Natural killer cell (primary cell): ENCODE results near the gene PLCH1. TPM values are rescaled to one million over a fixed set of nuclear protein-coding genes. Genes with fewer than 3 reads are reported as not detected.
A peak's percentile ranks its signal among the peaks of the same experiment; 100 is the strongest.

Experiments
- ATAC-seq, 3 donors: fragments of 150-1000 bp in 2 of 3; fragments of 200-7000 bp in 1 of 3; cut with Tn5 transposase; 1 replicate in 1 of 3; 2 replicates in 2 of 3; pipeline ENCODE4 v1.10.0; 2021; ENCODE audit warnings: mild to moderate bottlenecking in 2 of 3, moderate library complexity in 2 of 3
- DNase-seq, 2 donors: peaks; one replicate each; pipeline versions ENCODE4 v3.0.0 to v3.0.0-alpha.2; 2013 to 2021; ENCODE audit warnings: mixed read lengths in 1 of 2
- H3K27ac ChIP-seq: one replicate; pipeline ENCODE4 v1.5.1; 2013; ENCODE audit warnings: mild to moderate bottlenecking, low read length
- H3K27me3 ChIP-seq: one replicate; pipeline ENCODE4 v1.6.1; 2013; ENCODE audit warnings: low read length; ENCODE audit not compliant: control insufficient read depth, insufficient read depth
- H3K36me3 ChIP-seq: one replicate; pipeline ENCODE4 v1.6.1; 2013; ENCODE audit warnings: low read length; ENCODE audit not compliant: control insufficient read depth, insufficient read depth
- H3K4me1 ChIP-seq: one replicate; pipeline ENCODE4 v1.6.1; 2013; ENCODE audit warnings: low read length; ENCODE audit not compliant: control insufficient read depth, insufficient read depth
- H3K4me3 ChIP-seq: one replicate; pipeline ENCODE4 v1.5.1; 2013; ENCODE audit warnings: low read length
- H3K9me3 ChIP-seq: one replicate; pipeline ENCODE4 v1.6.1; 2013; ENCODE audit warnings: low read length; ENCODE audit not compliant: control insufficient read depth, insufficient read depth
- H3K27ac Mint-ChIP-seq, 2 donors: one replicate each; pipeline ENCODE4 v1.8.0; 2022; ENCODE audit warnings: mild to moderate bottlenecking in 2 of 2, mixed read lengths in 2 of 2, moderate library complexity in 1 of 2
- H3K27me3 Mint-ChIP-seq, 2 donors: one replicate each; pipeline ENCODE4 v1.8.0; 2022; ENCODE audit warnings: low read depth in 2 of 2, mixed read lengths in 2 of 2
- H3K36me3 Mint-ChIP-seq: one replicate; pipeline ENCODE4 v1.8.0; 2022; ENCODE audit warnings: mixed read lengths
- H3K4me1 Mint-ChIP-seq, 2 donors: one replicate each; pipeline ENCODE4 v1.8.0; 2022; ENCODE audit warnings: mixed read lengths in 2 of 2
- H3K4me3 Mint-ChIP-seq: one replicate; pipeline ENCODE4 v1.8.0; 2022; ENCODE audit warnings: mild to moderate bottlenecking, moderate library complexity, mixed read lengths
- H3K9me3 Mint-ChIP-seq, 2 donors: one replicate each; pipeline ENCODE4 v1.8.0; 2022; ENCODE audit warnings: mixed read lengths in 2 of 2
- WGBS: methylation state at CpG from one replicate; pipeline ENCODE4 v1.1.7; 2013; ENCODE audit warnings: missing lambda C conversion rate; ENCODE audit not compliant: insufficient coverage; 5-methylcytosine and 5-hydroxymethylcytosine counted together
- intact Hi-C: fragments of 100-400 bp; cut with micrococcal nuclease; formaldehyde crosslinking; loops from one replicate; pipeline ENCODE4 v1.14.2; 2022
- total RNA-seq, 4 donors: library from RNA; stranded (reverse); fragments of 120-200 nt in 1 of 4; gene quantifications; one replicate each; pipeline versions ENCODE4 v1.2.3 to v1.2.4, GENCODE V29; 2013 to 2022
- TF ChIP-seq, protein P1 (sequence below): fragments of 200-600 bp; IDR thresholded peaks from one replicate; pipeline ENCODE4 v1.8.0; 2022; ENCODE audit warnings: antibody characterized with exemption

Gene PLCH1
- total RNA-seq, 3 donors from 2014 or later (not counting 1 experiment from before 2014, with no cell fraction given), result 0.05 to 0.26 (median 0.08) TPM

DNA sequence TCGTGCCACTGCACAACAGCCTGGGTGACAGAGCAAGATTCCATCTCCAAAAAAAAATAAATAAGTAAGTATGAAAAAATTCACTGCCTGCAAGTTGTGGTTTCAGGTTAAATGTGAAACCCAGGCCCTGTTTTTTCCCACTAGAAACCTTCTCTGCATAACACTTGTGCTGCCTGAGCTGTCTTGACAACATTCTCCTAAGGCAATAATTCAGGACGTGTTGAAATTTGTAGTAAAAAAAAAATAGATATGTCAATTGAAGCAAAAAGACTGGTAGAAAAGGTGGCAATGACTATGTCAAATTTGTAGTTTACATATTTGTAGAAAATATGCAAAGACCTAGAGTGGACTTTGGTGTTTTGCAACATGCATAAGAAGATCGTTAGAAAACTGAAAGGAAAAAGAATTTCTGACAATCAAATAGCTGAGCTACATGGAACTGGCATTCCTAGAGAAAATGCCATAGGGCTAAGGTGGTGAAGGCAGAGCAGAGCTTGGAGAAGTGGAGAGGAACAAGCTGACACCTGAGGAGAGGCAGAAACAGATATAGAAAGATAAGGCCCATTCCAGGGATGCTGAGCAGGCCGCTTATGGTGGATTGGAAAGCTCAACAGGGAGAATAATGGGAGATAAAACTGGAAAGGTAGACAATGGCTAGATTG lies 150.2 kb downstream of the PLCH1 start:
- WGBS, result 81% methylated on average over 4 of the region's 4 CpGs
- TF ChIP-seq, protein P1, sequence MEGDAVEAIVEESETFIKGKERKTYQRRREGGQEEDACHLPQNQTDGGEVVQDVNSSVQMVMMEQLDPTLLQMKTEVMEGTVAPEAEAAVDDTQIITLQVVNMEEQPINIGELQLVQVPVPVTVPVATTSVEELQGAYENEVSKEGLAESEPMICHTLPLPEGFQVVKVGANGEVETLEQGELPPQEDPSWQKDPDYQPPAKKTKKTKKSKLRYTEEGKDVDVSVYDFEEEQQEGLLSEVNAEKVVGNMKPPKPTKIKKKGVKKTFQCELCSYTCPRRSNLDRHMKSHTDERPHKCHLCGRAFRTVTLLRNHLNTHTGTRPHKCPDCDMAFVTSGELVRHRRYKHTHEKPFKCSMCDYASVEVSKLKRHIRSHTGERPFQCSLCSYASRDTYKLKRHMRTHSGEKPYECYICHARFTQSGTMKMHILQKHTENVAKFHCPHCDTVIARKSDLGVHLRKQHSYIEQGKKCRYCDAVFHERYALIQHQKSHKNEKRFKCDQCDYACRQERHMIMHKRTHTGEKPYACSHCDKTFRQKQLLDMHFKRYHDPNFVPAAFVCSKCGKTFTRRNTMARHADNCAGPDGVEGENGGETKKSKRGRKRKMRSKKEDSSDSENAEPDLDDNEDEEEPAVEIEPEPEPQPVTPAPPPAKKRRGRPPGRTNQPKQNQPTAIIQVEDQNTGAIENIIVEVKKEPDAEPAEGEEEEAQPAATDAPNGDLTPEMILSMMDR, result no peak
- no peaks in the 10 kb centered on the region for H3K36me3 ChIP-seq
- H3K36me3 Mint-ChIP-seq, result no peaks in the 10 kb centered on the region
- intact Hi-C loops, result no loop called here
- H3K27ac Mint-ChIP-seq, result no peak overlapping the region
- H3K4me3 ChIP-seq, result no peak overlapping the region
- no peak for ATAC-seq
- H3K9me3 Mint-ChIP-seq, result peaks cover 0 to 2% of the 10 kb centered on the region in 2 donors
- H3K4me1 Mint-ChIP-seq, result no peaks in the 10 kb centered on the region
- H3K27me3 ChIP-seq, result no peaks in the 10 kb centered on the region
- no peaks in the 10 kb centered on the region for H3K4me1 ChIP-seq
- no peaks in the 10 kb centered on the region for H3K9me3 ChIP-seq
- no peak overlapping the region for H3K27ac ChIP-seq
- no peak overlapping the region for H3K4me3 Mint-ChIP-seq
- no peaks in the 10 kb centered on the region for H3K27me3 Mint-ChIP-seq
- DNase-seq, result no peak

DNA sequence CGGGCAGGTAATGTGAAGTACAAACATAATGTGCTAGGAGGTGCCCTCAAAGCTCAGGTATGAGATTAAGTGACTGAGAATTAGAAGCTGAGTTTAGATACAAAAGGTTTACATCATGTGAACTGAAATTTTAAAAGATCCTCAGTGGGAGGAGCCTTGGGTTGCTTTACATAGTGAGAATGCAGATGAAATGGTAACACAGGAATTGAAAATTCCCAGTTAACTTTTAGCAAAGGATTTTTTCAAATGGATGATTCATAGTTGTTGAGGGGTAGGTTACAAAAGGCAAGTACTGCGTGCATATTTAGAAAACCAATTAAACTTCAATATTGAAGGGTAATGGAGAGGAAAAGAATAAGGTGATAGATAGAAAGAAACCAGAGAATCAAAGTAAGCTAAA lies 157.3 kb downstream of the PLCH1 start:
- no peaks in the 10 kb centered on the region for H3K27me3 ChIP-seq
- H3K36me3 Mint-ChIP-seq, result no peaks in the 10 kb centered on the region

DNA sequence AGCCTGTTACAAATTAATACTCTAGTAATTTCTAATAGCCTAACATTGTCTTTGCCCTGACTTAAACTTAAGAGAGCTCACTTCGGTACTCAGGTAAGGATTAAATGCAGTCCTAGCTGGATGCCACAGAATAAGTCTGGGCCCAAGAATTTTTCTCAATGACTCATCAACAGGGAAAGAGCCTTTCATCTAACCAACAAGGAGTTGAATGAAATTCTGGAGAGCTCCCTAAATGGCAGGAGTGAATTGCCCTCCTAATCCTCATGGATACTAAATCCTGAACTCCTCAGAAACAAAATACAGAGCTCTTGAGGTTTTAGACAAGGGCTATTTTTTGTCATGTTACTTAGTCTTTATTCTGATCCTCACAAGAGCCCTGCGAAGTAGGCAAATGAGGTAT lies 159.5 kb downstream of the PLCH1 start:
- no peak for DNase-seq
- no peak for ATAC-seq
- Histone ChIP-seq H3K9me3 (no peaks in the 10 kb centered on the region), H3K4me3 (no peak overlapping the region), H3K36me3 (no peaks in the 10 kb centered on the region), H3K27ac (no peak overlapping the region), H3K27me3 (no peaks in the 10 kb centered on the region), H3K4me1 (no peaks in the 10 kb centered on the region)
- TF ChIP-seq, protein P1, result no peak
- intact Hi-C loops, result no loop called here
- Mint-ChIP-seq H3K36me3 (no peaks in the 10 kb centered on the region), H3K9me3 (no peaks in the 10 kb centered on the region), H3K4me1 (peaks cover 0 to 5% of the 10 kb centered on the region in 2 donors), H3K27me3 (peaks cover 2 to 7% of the 10 kb centered on the region in 2 donors), H3K4me3 (no peak overlapping the region), H3K27ac (no peak overlapping the region)
- WGBS, result 84% methylated on average over 2 of the region's 2 CpGs

More for the DNA sequence above, 157.3 kb downstream of the PLCH1 start:
- Mint-ChIP-seq H3K27me3 (peaks cover 2 to 7% of the 10 kb centered on the region in 2 donors), H3K9me3 (no peaks in the 10 kb centered on the region), H3K4me1 (no peaks in the 10 kb centered on the region), H3K4me3 (no peak overlapping the region), H3K27ac (no peak overlapping the region)
- H3K4me3 ChIP-seq, result no peak overlapping the region
- no peak for DNase-seq
- no peaks in the 10 kb centered on the region for H3K9me3 ChIP-seq
- no peak for ATAC-seq
- intact Hi-C loops, result no loop called here
- TF ChIP-seq, protein P1, result no peak
- H3K4me1 ChIP-seq, result no peaks in the 10 kb centered on the region
- 82% methylated on average over 2 of the region's 2 CpGs for WGBS
- H3K27ac ChIP-seq, result no peak overlapping the region
- H3K36me3 ChIP-seq, result no peaks in the 10 kb centered on the region

DNA sequence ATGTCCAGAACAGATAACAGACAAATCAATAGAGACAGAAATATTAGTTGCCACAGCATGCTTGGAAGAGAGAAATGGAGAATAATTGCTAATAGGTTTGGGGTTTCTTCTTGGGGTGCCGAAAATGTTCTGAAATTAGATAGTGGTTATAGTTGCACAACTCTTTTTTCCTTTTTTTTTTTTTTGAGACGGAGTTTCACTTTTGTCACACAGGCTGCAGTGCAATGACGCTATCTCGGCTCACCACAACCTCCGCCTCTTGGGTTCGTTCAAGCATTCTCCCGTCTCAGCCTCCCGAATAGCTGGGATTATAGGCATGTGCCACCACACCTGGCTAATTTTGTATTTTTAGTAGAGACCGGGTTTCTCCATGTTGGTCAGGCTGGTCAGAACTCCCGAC lies 163.3 kb downstream of the PLCH1 start:
- Histone ChIP-seq H3K36me3 (no peaks in the 10 kb centered on the region), H3K4me1 (no peaks in the 10 kb centered on the region), H3K27me3 (no peaks in the 10 kb centered on the region), H3K4me3 (no peak overlapping the region), H3K27ac (no peak overlapping the region), H3K9me3 (no peaks in the 10 kb centered on the region)
- intact Hi-C loops, result no loop called here
- Mint-ChIP-seq H3K27ac (no peak overlapping the region), H3K27me3 (peaks cover 2 to 7% of the 10 kb centered on the region in 2 donors), H3K4me1 (peaks cover 0 to 5% of the 10 kb centered on the region in 2 donors), H3K4me3 (no peak overlapping the region), H3K36me3 (no peaks in the 10 kb centered on the region), H3K9me3 (no peaks in the 10 kb centered on the region)
- WGBS, result 42% methylated on average over 9 of the region's 10 CpGs
- DNase-seq (peak in 1 of 2 donors; percentile 10), ATAC-seq (peak in 2 of 3 donors; percentile 46 to 54)
- TF ChIP-seq, protein P1, result no peak
